Medulla oblongata (tissue), 1 donor: ENCODE data around the gene PHACTR3.

Source experiments
- DNase-seq: peaks from one replicate; pipeline ENCODE4 v3.0.0-alpha.2; 2015; ENCODE audit errors: extremely low spot score

The PHACTR3 gene

GRCh38 chr20:59696476-59696875 is 92.1 kb downstream of the PHACTR3 start:
- peak; percentile 75 for DNase-seq

DNA sequence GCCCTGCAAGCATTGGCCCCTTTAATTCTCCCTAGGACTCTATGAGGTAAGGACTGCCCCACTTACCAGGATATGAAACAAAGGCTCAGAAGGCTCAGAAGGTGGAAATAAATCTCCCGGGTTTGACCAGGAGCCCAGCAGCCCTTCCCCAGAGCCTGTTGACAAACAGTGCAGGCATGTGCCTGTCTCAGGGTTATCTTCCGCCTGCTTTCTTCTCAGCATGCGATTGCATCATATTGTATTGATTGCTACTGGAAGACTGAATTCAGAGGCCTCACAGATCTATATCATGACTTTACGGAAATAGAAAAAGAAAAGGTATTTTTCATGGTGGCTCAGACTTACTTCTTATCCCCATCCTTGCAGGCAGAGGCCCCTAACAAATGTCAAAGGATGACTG is 92.7 kb downstream of the PHACTR3 start:
- DNase-seq: peak; percentile 33

- DNase-seq: no peak
Observed at GRCh38 chr20:59698598-59698997, 94.3 kb downstream of the PHACTR3 start.

- DNase-seq: no peak
Observed at GRCh38 chr20:59701236-59701635, 96.9 kb downstream of the PHACTR3 start.

- no peak for DNase-seq
Observed at GRCh38 chr20:59703046-59703445, 98.7 kb downstream of the PHACTR3 start.

GRCh38 chr20:59705651-59706399 is 101.5 kb downstream of the PHACTR3 start:
- DNase-seq: no peak

GRCh38 chr20:59706400-59706693 is 102.0 kb downstream of the PHACTR3 start:
- no peak for DNase-seq

GRCh38 chr20:59708326-59708725 is 104.0 kb downstream of the PHACTR3 start:
- DNase-seq: no peak

DNA sequence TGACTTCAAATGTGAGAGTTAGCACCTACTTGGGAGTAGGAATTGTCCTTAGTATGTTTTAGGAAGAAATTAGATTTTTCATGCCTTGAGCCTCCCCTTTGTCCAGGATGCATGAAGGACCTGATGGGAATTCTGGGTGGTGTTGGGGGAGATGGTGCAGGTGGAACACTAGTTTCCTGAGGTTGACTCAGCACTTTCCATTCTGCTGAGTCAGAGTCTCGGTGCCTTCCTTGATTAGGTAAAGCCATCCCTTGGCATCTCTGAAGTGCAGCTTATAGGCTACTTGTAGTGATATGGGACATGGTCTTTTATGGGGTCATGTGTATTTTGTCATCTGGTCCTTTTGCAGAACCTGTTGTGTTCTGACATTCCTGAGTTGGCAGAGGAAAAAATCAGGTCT is 105.3 kb downstream of the PHACTR3 start:
- no peak for DNase-seq

GRCh38 chr20:59718071-59718470 is 113.7 kb downstream of the PHACTR3 start:
- DNase-seq: no peak

GRCh38 chr20:59718751-59719150 is 114.4 kb downstream of the PHACTR3 start:
- DNase-seq: no peak

DNA sequence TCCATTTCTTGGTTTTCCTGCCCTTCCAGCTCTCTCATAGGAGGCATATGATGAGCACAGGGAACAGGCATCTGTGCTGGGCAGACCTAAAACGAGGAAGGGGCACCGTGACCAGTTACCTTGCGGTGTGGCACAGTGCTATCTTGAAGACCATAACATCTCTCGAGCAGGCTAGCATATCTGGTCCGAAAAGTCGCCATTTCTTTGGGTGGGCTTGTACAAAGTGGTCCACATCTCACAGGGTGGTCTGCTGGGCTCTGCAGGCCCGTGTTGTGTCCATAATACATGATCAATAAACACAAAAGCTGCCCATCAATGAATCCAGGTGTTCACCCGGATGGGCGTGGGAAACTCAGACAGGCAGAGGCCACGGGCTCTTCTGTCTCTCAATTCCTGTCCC is 115.7 kb downstream of the PHACTR3 start:
- DNase-seq: no peak

DNA sequence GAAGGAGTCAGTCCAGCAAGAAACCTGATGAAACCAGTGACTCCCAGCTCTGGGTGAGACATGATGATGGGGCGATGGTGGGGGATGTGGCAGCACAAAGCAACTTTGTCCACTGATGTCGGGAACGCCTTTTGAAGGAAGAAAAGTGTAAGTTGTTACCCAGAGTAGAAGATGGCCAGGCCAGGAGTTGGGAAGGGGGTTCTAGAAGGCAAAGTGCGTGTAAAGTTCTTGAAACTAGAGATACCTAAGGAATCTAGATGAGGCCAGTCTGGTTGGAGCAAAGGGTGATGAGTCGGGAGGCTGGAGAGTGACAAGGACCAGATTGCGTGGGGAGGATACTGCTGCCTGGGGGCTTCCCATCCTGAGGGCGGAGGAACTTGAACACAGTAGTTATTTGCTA is 117.0 kb downstream of the PHACTR3 start:
- no peak for DNase-seq

- DNase-seq: peak; percentile 72
Observed at GRCh38 chr20:59723108-59723500, 118.8 kb downstream of the PHACTR3 start.

DNA sequence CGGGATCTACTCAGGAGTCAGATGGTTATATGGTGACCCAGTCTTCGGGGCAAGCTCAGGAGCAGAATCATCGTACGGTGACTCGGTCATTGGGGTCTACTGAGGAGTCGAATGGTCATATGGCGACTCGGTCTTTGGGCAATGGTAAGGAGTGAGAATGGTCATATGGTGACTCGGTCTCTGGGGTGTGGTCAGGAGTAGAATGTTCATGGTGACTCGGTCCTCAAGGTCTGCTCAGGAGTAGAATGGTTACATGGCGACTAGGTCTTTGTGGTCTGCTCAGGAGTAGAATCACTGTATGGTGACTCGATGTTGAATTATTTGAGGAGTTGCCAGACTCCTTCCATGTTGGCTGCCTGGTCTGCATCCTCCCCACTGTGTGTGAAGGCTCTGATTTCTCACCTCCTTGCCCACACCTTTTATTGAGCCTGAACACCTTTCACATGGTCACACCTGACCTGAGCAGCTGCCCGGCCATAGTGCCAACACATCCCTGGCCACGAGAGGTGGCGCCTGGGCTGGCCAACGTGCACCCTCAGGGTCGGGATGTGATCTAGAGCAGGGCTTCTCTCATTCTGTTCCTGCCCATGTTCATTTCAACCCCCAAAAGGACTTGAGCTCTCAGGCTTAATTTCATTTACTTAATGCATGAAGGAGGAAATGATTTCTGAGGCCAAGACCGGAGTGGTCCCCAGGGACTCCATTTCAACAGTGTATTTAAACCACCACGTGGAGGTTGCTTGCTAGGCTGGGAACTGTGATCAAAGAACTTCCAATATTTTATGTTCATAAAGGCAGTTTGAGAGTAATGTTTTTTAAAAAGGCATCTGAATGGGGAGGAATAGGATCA is 119.5 kb downstream of the PHACTR3 start:
- no peak for DNase-seq

GRCh38 chr20:59724457-59725366 is 120.4 kb downstream of the PHACTR3 start:
- no peak for DNase-seq

DNA sequence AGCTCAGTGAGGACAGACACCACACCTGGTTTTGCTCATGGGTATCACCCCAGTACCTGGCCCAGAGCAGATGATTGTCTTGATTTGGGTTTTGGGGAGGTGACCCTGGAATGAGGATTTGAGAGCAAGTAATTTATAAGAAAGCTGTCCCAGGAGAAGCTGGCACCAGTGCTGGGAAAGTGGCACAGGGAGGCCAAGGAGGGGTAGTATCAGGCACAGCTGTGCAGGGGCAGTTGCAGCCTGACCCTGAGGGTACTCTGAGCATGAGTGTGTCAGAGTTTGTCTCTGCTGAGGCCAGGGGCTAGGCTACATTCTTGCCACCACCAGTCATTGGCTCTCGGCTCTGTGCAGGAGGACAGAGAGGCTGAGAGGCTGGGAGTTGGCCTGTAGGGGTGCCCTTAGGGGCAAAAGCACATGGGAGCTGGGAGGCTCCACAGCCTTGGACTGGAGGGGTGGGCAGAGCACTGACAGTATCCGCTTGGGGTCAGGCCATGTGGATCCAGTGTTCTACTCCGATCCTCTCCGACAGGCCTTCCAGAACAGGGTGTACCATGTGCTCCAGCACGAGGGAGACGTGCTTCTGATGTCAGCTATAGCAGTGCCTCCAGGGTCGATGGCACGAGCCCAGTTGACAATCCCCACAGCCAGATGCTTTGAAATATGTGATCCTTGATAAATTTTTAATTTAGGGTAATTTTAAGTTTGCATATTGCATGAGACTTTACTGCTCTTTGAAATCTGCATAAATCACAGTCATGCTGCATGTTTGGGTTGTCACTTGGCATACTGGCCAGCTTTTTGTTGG is 121.3 kb downstream of the PHACTR3 start:
- DNase-seq: no peak

DNA sequence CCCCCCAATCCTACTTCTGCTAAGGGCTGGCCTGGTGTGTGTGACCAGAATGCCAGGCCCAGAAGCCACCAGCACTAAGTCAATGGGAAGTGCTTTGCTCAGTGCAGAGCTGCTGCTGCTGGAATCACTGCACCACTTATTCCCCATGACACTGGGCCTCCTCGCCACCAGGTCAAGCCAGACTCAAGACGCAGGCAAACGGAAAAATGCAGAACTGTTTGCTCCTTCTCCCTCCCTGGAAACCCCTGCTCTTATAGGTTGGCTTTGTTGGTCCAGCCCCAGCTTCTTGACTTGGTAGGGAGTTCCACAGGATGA is 121.9 kb downstream of the PHACTR3 start:
- no peak for DNase-seq

DNA sequence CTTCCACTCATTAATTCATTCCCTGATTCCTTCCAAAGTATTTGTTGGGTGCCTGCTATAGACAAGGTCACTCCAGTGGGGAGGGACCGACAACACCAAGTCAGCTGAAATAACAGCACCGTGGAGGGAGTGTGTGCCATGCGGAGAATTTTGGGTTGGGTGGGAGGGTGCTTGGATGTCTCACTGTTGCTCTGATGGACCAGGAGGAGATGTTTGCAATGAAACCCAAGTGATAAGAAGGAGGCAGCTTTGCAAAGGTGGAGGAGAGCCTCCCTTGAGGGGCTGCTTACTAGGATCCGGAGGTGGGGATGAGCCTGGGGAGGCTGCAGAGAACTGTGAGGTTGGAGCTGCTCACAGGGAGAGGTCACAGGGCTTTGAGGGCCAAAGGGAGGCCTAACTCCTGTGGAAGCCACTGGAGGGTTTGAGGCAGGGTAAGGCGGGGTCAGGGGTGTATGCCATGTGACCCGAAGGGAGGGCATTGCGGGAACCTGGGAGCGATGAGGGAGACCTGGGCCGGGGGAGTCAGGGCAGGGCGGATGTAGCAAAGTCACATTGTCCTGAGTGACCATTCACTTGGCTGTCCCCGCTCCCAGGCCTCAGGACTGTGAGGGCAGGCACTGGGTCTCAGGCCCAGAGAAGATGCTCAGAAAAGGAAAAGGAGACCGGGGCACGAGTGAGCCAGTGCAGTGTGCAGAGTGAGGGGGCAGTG is 124.5 kb downstream of the PHACTR3 start:
- DNase-seq: no peak

GRCh38 chr20:59729506-59729905 is 125.2 kb downstream of the PHACTR3 start:
- DNase-seq: no peak

DNA sequence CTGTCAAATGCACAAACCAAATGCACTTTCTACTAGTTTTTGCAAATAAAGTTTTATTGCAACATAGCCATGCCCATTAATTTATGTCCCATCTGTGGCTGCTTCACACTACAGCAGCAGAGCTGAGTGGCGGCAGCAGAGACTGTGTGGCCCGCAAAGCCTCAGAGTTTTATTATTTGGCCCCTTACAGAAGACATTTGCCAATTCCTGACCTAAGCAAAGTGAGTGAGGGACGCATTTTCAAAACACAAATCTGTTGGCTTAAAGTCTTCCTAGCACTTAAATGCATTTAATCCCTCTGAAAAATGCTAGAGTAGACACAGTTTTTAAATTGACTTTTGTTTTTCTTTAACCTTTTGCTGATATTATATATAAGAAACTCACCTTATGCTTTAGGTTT is 126.4 kb downstream of the PHACTR3 start:
- DNase-seq: no peak
